ENCODE results near the gene TTF1. TPM values are rescaled to one million over a fixed set of nuclear protein-coding genes. Genes with fewer than 3 reads are reported as not detected.

The TTF1 gene
- total and polyA plus RNA-seq, 2 of the 13 experiments (the other 11 are each of a cell fraction or from before 2014, with no cell fraction given), result 3.4 to 9.8 TPM

DNA sequence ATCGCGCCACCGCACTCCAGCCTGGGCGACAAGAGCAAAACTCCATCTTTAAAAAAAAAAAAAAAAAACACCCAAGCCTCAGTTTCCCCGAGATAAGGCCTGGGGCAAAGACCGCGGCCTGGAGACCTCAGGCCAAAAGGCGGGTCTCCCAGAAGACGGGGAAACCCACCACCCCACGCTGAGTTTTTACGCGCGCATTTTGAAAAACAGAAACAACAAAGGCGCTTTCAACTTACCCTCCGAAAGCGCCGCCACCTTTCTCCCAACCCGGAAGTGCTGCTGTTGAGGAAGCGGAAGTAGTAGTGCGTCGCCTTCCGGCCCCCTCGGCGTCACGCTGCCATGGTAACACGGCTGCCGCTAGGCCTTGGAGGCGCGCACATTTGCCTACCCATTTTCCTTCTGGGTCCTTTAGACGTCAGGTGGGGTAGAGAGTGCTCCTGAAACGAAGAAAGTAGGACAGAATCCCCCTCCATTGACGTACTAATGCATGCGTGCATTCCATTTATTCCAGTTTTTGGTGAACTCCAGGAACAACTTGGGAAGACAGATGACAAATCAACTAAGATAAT lies at the start of gene TTF1 (continued):
- TF ChIP-seq, protein P1, sequence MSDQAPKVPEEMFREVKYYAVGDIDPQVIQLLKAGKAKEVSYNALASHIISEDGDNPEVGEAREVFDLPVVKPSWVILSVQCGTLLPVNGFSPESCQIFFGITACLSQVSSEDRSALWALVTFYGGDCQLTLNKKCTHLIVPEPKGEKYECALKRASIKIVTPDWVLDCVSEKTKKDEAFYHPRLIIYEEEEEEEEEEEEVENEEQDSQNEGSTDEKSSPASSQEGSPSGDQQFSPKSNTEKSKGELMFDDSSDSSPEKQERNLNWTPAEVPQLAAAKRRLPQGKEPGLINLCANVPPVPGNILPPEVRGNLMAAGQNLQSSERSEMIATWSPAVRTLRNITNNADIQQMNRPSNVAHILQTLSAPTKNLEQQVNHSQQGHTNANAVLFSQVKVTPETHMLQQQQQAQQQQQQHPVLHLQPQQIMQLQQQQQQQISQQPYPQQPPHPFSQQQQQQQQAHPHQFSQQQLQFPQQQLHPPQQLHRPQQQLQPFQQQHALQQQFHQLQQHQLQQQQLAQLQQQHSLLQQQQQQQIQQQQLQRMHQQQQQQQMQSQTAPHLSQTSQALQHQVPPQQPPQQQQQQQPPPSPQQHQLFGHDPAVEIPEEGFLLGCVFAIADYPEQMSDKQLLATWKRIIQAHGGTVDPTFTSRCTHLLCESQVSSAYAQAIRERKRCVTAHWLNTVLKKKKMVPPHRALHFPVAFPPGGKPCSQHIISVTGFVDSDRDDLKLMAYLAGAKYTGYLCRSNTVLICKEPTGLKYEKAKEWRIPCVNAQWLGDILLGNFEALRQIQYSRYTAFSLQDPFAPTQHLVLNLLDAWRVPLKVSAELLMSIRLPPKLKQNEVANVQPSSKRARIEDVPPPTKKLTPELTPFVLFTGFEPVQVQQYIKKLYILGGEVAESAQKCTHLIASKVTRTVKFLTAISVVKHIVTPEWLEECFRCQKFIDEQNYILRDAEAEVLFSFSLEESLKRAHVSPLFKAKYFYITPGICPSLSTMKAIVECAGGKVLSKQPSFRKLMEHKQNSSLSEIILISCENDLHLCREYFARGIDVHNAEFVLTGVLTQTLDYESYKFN (CRISPR knock-in tag; conservative IDR thresholded peaks at IDR 0.05), result no peak
- TF ChIP-seq ZNF335 (CRISPR knock-in tag; IDR thresholded peaks at IDR 0.05) (no peak), ZFAT (CRISPR knock-in tag; conservative IDR thresholded peaks at IDR 0.05) (no peak), ZNF260 (CRISPR knock-in tag; IDR thresholded peaks at IDR 0.05; ENCODE audit: borderline replicate concordance, low read depth) (no peak), KLF9 (CRISPR knock-in tag; IDR thresholded peaks at IDR 0.05; ENCODE audit: low read depth) (no peak), KMT2A (CRISPR knock-in tag; IDR thresholded peaks at IDR 0.05) (peak; percentile 64; the same call in 1 of the 2 replicates), ZNF549 (CRISPR knock-in tag; IDR thresholded peaks at IDR 0.05) (no peak), CBX2 (IDR thresholded peaks at IDR 0.05; ENCODE audit: low read depth, low read length) (no peak), CBX2 (CRISPR knock-in tag; IDR thresholded peaks at IDR 0.05; ENCODE audit: low read depth) (no peak), TBX2 (CRISPR knock-in tag; IDR thresholded peaks at IDR 0.05; ENCODE audit: borderline replicate concordance) (peak; percentile 18; the same call in 1 of the 2 replicates), ATRX (CRISPR knock-in tag; IDR thresholded peaks at IDR 0.05; ENCODE audit: borderline replicate concordance) (no peak), ZNF101 (CRISPR knock-in tag; IDR thresholded peaks at IDR 0.05; ENCODE audit: borderline replicate concordance, low read depth) (no peak), ZNF431 (CRISPR knock-in tag; IDR thresholded peaks at IDR 0.05; ENCODE audit: borderline replicate concordance, low read depth) (no peak), ARNTL (CRISPR knock-in tag; IDR thresholded peaks at IDR 0.05) (no peak)
- TF ChIP-seq, protein P2, sequence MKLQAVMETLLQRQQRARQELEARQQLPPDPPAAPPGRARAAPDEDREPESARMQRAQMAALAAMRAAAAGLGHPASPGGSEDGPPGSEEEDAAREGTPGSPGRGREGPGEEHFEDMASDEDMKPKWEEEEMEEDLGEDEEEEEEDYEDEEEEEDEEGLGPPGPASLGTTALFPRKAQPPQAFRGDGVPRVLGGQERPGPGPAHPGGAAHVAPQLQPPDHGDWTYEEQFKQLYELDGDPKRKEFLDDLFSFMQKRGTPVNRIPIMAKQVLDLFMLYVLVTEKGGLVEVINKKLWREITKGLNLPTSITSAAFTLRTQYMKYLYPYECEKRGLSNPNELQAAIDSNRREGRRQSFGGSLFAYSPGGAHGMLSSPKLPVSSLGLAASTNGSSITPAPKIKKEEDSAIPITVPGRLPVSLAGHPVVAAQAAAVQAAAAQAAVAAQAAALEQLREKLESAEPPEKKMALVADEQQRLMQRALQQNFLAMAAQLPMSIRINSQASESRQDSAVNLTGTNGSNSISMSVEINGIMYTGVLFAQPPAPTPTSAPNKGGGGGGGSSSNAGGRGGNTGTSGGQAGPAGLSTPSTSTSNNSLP (IDR thresholded peaks at IDR 0.05; ENCODE audit: low read depth, low read length), result no peak
- TF ChIP-seq, protein P3, sequence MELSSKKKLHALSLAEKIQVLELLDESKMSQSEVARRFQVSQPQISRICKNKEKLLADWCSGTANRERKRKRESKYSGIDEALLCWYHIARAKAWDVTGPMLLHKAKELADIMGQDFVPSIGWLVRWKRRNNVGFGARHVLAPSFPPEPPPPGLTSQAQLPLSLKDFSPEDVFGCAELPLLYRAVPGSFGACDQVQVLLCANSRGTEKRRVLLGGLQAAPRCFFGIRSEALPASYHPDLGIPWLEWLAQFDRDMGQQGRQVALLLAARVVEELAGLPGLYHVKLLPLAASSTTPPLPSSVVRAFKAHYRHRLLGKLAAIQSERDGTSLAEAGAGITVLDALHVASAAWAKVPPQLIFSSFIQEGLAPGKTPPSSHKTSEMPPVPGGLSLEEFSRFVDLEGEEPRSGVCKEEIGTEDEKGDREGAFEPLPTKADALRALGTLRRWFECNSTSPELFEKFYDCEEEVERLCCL (CRISPR knock-in tag; IDR thresholded peaks at IDR 0.05; ENCODE audit: borderline replicate concordance), result no peak
- TF ChIP-seq, protein P4, sequence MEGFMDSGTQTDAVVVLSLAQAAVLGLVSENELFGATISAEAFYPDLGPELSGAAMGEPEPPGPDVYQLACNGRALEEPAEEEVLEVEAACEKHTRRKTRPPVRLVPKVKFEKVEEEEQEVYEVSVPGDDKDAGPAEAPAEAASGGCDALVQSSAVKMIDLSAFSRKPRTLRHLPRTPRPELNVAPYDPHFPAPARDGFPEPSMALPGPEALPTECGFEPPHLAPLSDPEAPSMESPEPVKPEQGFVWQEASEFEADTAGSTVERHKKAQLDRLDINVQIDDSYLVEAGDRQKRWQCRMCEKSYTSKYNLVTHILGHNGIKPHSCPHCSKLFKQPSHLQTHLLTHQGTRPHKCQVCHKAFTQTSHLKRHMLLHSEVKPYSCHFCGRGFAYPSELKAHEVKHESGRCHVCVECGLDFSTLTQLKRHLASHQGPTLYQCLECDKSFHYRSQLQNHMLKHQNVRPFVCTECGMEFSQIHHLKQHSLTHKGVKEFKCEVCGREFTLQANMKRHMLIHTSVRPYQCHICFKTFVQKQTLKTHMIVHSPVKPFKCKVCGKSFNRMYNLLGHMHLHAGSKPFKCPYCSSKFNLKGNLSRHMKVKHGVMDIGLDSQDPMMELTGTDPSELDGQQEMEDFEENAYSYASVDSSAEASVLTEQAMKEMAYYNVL (CRISPR knock-in tag; IDR thresholded peaks at IDR 0.05; ENCODE audit: borderline replicate concordance), result no peak
- TF ChIP-seq, protein P5, sequence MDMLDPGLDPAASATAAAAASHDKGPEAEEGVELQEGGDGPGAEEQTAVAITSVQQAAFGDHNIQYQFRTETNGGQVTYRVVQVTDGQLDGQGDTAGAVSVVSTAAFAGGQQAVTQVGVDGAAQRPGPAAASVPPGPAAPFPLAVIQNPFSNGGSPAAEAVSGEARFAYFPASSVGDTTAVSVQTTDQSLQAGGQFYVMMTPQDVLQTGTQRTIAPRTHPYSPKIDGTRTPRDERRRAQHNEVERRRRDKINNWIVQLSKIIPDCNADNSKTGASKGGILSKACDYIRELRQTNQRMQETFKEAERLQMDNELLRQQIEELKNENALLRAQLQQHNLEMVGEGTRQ (IDR thresholded peaks at IDR 0.05; ENCODE audit: low read depth, low read length), result no peak
- TF ChIP-seq, protein P5 (CRISPR knock-in tag; IDR thresholded peaks at IDR 0.05; ENCODE audit: borderline replicate concordance), result no peak

Measured in HepG2 (cell line).